ENCODE results near the gene PSMC2.

DNA sequence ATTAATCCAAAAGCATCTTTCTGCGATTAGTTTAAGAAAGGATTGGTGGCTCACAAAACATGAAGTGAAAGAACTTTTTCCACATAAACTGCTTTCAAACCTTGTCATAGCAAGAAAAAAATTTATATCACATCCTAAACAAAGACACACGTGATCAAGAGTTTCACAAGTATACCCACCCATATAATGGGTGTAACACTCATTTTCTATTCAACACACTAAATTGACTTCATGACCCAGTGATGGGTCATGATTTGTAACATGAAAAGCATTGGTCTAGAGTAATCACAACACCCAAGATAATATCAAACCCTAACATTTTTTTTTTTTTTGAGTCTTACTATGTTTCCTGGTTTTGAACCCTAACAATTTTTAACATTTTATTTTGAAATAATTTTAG, 32.6 kb upstream of the PSMC2 start:
- TF ChIP-seq, protein P1, sequence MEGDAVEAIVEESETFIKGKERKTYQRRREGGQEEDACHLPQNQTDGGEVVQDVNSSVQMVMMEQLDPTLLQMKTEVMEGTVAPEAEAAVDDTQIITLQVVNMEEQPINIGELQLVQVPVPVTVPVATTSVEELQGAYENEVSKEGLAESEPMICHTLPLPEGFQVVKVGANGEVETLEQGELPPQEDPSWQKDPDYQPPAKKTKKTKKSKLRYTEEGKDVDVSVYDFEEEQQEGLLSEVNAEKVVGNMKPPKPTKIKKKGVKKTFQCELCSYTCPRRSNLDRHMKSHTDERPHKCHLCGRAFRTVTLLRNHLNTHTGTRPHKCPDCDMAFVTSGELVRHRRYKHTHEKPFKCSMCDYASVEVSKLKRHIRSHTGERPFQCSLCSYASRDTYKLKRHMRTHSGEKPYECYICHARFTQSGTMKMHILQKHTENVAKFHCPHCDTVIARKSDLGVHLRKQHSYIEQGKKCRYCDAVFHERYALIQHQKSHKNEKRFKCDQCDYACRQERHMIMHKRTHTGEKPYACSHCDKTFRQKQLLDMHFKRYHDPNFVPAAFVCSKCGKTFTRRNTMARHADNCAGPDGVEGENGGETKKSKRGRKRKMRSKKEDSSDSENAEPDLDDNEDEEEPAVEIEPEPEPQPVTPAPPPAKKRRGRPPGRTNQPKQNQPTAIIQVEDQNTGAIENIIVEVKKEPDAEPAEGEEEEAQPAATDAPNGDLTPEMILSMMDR (IDR thresholded peaks at IDR 0.05): no peak
- TF ChIP-seq EP300 (IDR thresholded peaks at IDR 0.05): no peak
- TF ChIP-seq POLR2A (IDR thresholded peaks at IDR 0.05): no peak
